IMR-90 (cell line): ENCODE results near the gene TEX52. TPM values are rescaled to one million over a fixed set of nuclear protein-coding genes. Genes with fewer than 3 reads are reported as not detected.

ENCODE experiments used
- ATAC-seq: fragments of 200-7000 bp; cut with Tn5 transposase; 2 replicates; pipeline ENCODE4 v1.9.1; 2020; ENCODE audit warnings: low read depth, mild to moderate bottlenecking, moderate library complexity
- BruUV-seq: library from RNA; stranded (reverse); fragments of 400-500 nt; replicated peaks from 2 replicates; lab custom pipeline; 2021; lab: Mats Ljungman, UMichigan
- CTCF ChIA-PET: fragments of 300-600 bp; formaldehyde crosslinking; extraction: SDS; loops from one replicate; lab custom pipeline; 2021; ENCODE audit warnings: antibody characterized with exemption; lab: Yijun Ruan, JAX
- POLR2A ChIA-PET: fragments of 300-600 bp; sonication (Branson Sonifier 250); formaldehyde crosslinking; loops from one replicate; lab custom pipeline; 2022; ENCODE audit warnings: antibody characterized with exemption; ENCODE audit not compliant: unreplicated experiment; lab: Charles Lee
- DNase-seq: peaks from one replicate; pipeline ENCODE4 v3.0.0; 2013
- H2AFZ ChIP-seq: replicated peaks from 2 replicates; pipeline ENCODE3; 2013; ENCODE audit warnings: low read length, mild to moderate bottlenecking; ENCODE audit not compliant: poor library complexity
- H2AK5ac ChIP-seq: 2 replicates; pipeline ENCODE4 v1.6.1; 2013; ENCODE audit warnings: low read depth, low read length, inconsistent platforms
- H2AK9ac ChIP-seq: replicated peaks from 2 replicates; pipeline ENCODE3; 2013; ENCODE audit warnings: mild to moderate bottlenecking, low read depth, low read length, moderate library complexity; ENCODE audit not compliant: poor library complexity
- H2BK120ac ChIP-seq: 2 replicates; pipeline ENCODE4 v1.6.1; 2013; ENCODE audit warnings: low read depth, low read length, inconsistent platforms
- H2BK15ac ChIP-seq: 3 replicates; pipeline ENCODE4 v1.6.1; 2013; ENCODE audit warnings: low read depth, low read length, inconsistent platforms
- H2BK20ac ChIP-seq: 2 replicates; pipeline ENCODE4 v1.6.1; 2013; ENCODE audit warnings: low read depth, mild to moderate bottlenecking, inconsistent platforms, low read length, moderate library complexity
- H2BK5ac ChIP-seq: 2 replicates; pipeline ENCODE4 v1.6.1; 2013; ENCODE audit warnings: mild to moderate bottlenecking, low read depth, low read length, inconsistent platforms; ENCODE audit not compliant: poor library complexity, severe bottlenecking
- H3K14ac ChIP-seq: replicated peaks from 2 replicates; pipeline ENCODE4 v1.6.1; 2013; ENCODE audit warnings: low read depth, low read length, inconsistent platforms
- H3K18ac ChIP-seq: 2 replicates; pipeline ENCODE4 v1.6.1; 2013; ENCODE audit warnings: low read depth, low read length, control low read depth
- H3K23ac ChIP-seq: 2 replicates; pipeline ENCODE4 v1.6.1; 2013; ENCODE audit warnings: low read depth, low read length, inconsistent platforms
- H3K27ac ChIP-seq: 2 replicates; pipeline ENCODE4 v1.5.1; 2013; ENCODE audit warnings: mild to moderate bottlenecking, control low read depth, low read length; ENCODE audit not compliant: insufficient read depth
- H3K27me3 ChIP-seq: 2 replicates; pipeline ENCODE4 v1.6.1; 2013; ENCODE audit warnings: low read length; ENCODE audit not compliant: control insufficient read depth, insufficient read depth
- H3K36me3 ChIP-seq: 2 replicates; pipeline ENCODE4 v1.6.1; 2013; ENCODE audit warnings: low read length, mixed read lengths; ENCODE audit not compliant: control insufficient read depth, insufficient read depth
- H3K4ac ChIP-seq: 2 replicates; pipeline ENCODE4 v1.6.1; 2013; ENCODE audit warnings: low read depth, low read length, inconsistent platforms
- H3K4me1 ChIP-seq: 2 replicates; pipeline ENCODE4 v1.6.1; 2013; ENCODE audit warnings: low read length, mixed read lengths; ENCODE audit not compliant: control insufficient read depth, insufficient read depth
- H3K4me2 ChIP-seq: 2 replicates; pipeline ENCODE4 v1.6.1; 2013; ENCODE audit warnings: low read depth, mild to moderate bottlenecking, control low read depth, low read length, moderate library complexity
- H3K4me3 ChIP-seq: 2 replicates; pipeline ENCODE4 v1.5.1; 2013; ENCODE audit warnings: low read depth, mild to moderate bottlenecking, control low read depth, low read length, moderate library complexity; ENCODE audit not compliant: insufficient read depth
- H3K56ac ChIP-seq: 2 replicates; pipeline ENCODE4 v1.6.1; 2013; ENCODE audit warnings: low read length, inconsistent platforms; ENCODE audit not compliant: insufficient read depth; ENCODE audit errors: extremely low read depth
- H3K79me1 ChIP-seq, 2 experiments: 2 replicates each; pipeline ENCODE4 v1.6.1; 2013; ENCODE audit warnings: low read length in 2 of 2, inconsistent platforms in 1 of 2, low read depth in 1 of 2
- H3K9ac ChIP-seq: 2 replicates; pipeline ENCODE4 v1.6.1; 2013; ENCODE audit warnings: low read depth, low read length, control low read depth
- H3K9me1 ChIP-seq: 2 replicates; pipeline ENCODE4 v1.6.1; 2013; ENCODE audit warnings: low read length, inconsistent platforms; ENCODE audit not compliant: insufficient read depth
- H3K9me3 ChIP-seq: 2 replicates; pipeline ENCODE4 v1.6.1; 2013; ENCODE audit warnings: low read length; ENCODE audit not compliant: control insufficient read depth, insufficient read depth
- H4K20me1 ChIP-seq: 2 replicates; pipeline ENCODE4 v1.6.1; 2013; ENCODE audit warnings: low read length, inconsistent platforms; ENCODE audit not compliant: insufficient read depth
- H4K5ac ChIP-seq: 2 replicates; pipeline ENCODE4 v1.6.1; 2013; ENCODE audit warnings: mild to moderate bottlenecking, low read depth, low read length, control low read depth
- H4K8ac ChIP-seq, 2 experiments: 2 replicates each; pipeline ENCODE4 v1.6.1; 2013; ENCODE audit warnings: low read depth in 2 of 2, low read length in 2 of 2, control low read depth in 1 of 2, inconsistent platforms in 1 of 2
- H4K91ac ChIP-seq: 2 replicates; pipeline ENCODE4 v1.6.1; 2013; ENCODE audit warnings: low read depth, low read length, inconsistent platforms; ENCODE audit not compliant: insufficient read depth
- BHLHE40 ChIP-seq: fragments of 150-350 bp; IDR thresholded peaks from 2 replicates; pipeline ENCODE4 v1.6.1; 2016; ENCODE audit warnings: mild to moderate bottlenecking, low read depth, low read length
- CEBPB ChIP-seq: IDR thresholded peaks from 2 replicates; pipeline ENCODE4 v1.6.1; 2012; ENCODE audit warnings: low read depth, low read length, improper control_type of control experiment
- CHD1 ChIP-seq: IDR thresholded peaks from 2 replicates; pipeline ENCODE4 v1.6.1; 2012; ENCODE audit warnings: low read depth, low read length, improper control_type of control experiment
- CTCF ChIP-seq: conservative IDR thresholded peaks from 2 replicates; pipeline ENCODE4 v1.5.1; 2012; ENCODE audit warnings: mild to moderate bottlenecking, low read depth, low read length, improper control_type of control experiment
- ELK1 ChIP-seq: fragments of 150-350 bp; IDR thresholded peaks from 2 replicates; pipeline ENCODE4 v1.6.1; 2016; ENCODE audit warnings: low read depth, mild to moderate bottlenecking, low read length, moderate library complexity, borderline replicate concordance
- FOS ChIP-seq: fragments of 150-350 bp; IDR thresholded peaks from 2 replicates; pipeline ENCODE4 v1.6.1; 2016; ENCODE audit warnings: low read depth, low read length
- MAFK ChIP-seq: IDR thresholded peaks from 2 replicates; pipeline ENCODE4 v1.6.1; 2012; ENCODE audit warnings: low read depth, low read length, improper control_type of control experiment
- MXI1 ChIP-seq: IDR thresholded peaks from 2 replicates; pipeline ENCODE4 v1.6.1; 2012; ENCODE audit warnings: low read depth, mild to moderate bottlenecking, low read length, moderate library complexity, borderline replicate concordance
- NFE2L2 ChIP-seq: fragments of 150-350 bp; IDR thresholded peaks from 2 replicates; pipeline ENCODE4 v1.6.1; 2016; ENCODE audit warnings: low read depth, mild to moderate bottlenecking, low read length
- RAD21 ChIP-seq: IDR thresholded peaks from 2 replicates; pipeline ENCODE4 v1.6.1; 2012; ENCODE audit warnings: low read length, improper control_type of control experiment
- RFX5 ChIP-seq: IDR thresholded peaks from 2 replicates; pipeline ENCODE4 v1.8.0; 2012; ENCODE audit warnings: low read depth, mild to moderate bottlenecking, low read length, moderate library complexity
- SMC3 ChIP-seq: fragments of 150-350 bp; IDR thresholded peaks from 2 replicates; pipeline ENCODE4 v1.6.1; 2016; ENCODE audit warnings: low read depth, mild to moderate bottlenecking, antibody characterized with exemption, low read length, moderate library complexity
- USF2 ChIP-seq: fragments of 150-350 bp; IDR thresholded peaks from 2 replicates; pipeline ENCODE4 v1.6.1; 2017; ENCODE audit warnings: mild to moderate bottlenecking, antibody characterized with exemption, low read length, low read depth
- WGBS, 2 experiments: methylation state at CpG; one replicate each; pipeline versions ENCODE4 v1.1.5 to v1.1.7; 2013; ENCODE audit warnings: missing lambda C conversion rate in 2 of 2; ENCODE audit not compliant: insufficient read length in 1 of 2; ENCODE audit errors: extremely low coverage in 2 of 2; 5-methylcytosine and 5-hydroxymethylcytosine counted together
- dilution Hi-C: fragments of 300-500 bp; cut with HindIII; formaldehyde crosslinking; loops from one replicate; pipeline ENCODE4 v1.14.3; 2018; ENCODE audit warnings: low sequenced_read_pairs; ENCODE audit not compliant: unreplicated experiment
- in situ Hi-C: fragments of 300-500 bp; cut with MboI; formaldehyde crosslinking; loops from 3 replicates; pipeline ENCODE4 v1.14.3; 2019; ENCODE audit warnings: low sequenced_read_pairs, inconsistent platforms, mixed read lengths
- intact Hi-C: fragments of 100-400 bp; cut with micrococcal nuclease; formaldehyde crosslinking; loops from 2 replicates; pipeline ENCODE4 v1.10.0; 2022
- polyA plus RNA-seq, 3 experiments: library from polyadenylated mRNA; depleted of rRNA; stranded (reverse); fragments of >200 nt; gene quantifications; 2 replicates each; pipeline ENCODE4 v1.2.3, GENCODE V29; 2012; ENCODE audit warnings: low replicate concordance in 1 of 3
- total RNA-seq: library from RNA; depleted of rRNA; stranded (reverse); fragments of >200 nt; gene quantifications from 2 replicates; pipeline ENCODE4 v1.2.3, GENCODE V29; 2012

TEX52 gene
- total and polyA plus RNA-seq, 2 of the 4 experiments (the other 2 are of a cell fraction), result not detected

- Histone ChIP-seq H4K5ac (no peak overlapping the region), H3K79me1 (peaks cover 0 to 15% of the 10 kb centered on the region in 2 experiments; a peak in 3 of 4 replicates), H3K4me1 (no peaks in the 10 kb centered on the region), H2BK120ac (no peak overlapping the region), H3K4me2 (no peak overlapping the region), H3K9me3 (no peaks in the 10 kb centered on the region), H3K27ac (no peak overlapping the region), H3K9ac (no peak overlapping the region), H4K20me1 (no peaks in the 10 kb centered on the region), H3K14ac (no peak overlapping the region), H2AFZ (no peak overlapping the region), H2BK15ac (no peak overlapping the region), H3K23ac (no peak overlapping the region), H2AK9ac (no peak overlapping the region), H3K36me3 (peaks cover 29% of the 10 kb centered on the region), H3K4ac (no peak overlapping the region), H2BK20ac (no peak overlapping the region), H3K9me1 (peaks cover under 1% of the 10 kb centered on the region; the same call in 1 of the 2 replicates), H2AK5ac (no peak overlapping the region), H4K8ac (no peak overlapping the region), H4K91ac (no peak overlapping the region), H3K4me3 (no peak overlapping the region), H2BK5ac (no peak overlapping the region), H3K56ac (no peak overlapping the region), H3K27me3 (no peaks in the 10 kb centered on the region), H3K18ac (no peak overlapping the region)
- ChIA-PET POLR2A (no interaction called here), CTCF (interaction anchor here (1.6 kb wide), 1 partner anchor 9 kb away, joined by 6 read pairs; no protein-coding TSS in a partner anchor)
- TF ChIP-seq BHLHE40 (no peak), NFE2L2 (no peak), CTCF (no peak), FOS (no peak), RAD21 (no peak), ELK1 (no peak), CEBPB (no peak), RFX5 (no peak), SMC3 (no peak), CHD1 (no peak), MXI1 (no peak), USF2 (no peak), MAFK (no peak)
- WGBS, 2 experiments, result 97% methylated on average over 3 of the region's 7 CpGs; no CpG with 5 or more reads in 1 of the 2 experiments
- DNase-seq (no peak), ATAC-seq (no peak)
- intact Hi-C loops (no loop called here), dilution Hi-C loops (no loop called here), in situ Hi-C loops (no loop called here)
- BruUV-seq, result no TSS peak
Measured at GRCh38 chr12:2862876-2863275, 6.0 kb upstream of the TEX52 start.
